T-helper 17 cell (primary cell): ENCODE results near the gene GP2. TPM values are rescaled to one million over a fixed set of nuclear protein-coding genes. Genes with fewer than 3 reads are reported as not detected.
"Not testable (repeated sequence)": the region's sequence is repeated elsewhere in the genome, so short reads cannot be mapped to it uniquely, and the experiment has no call there.

Experiments used
- ATAC-seq: fragments of 150-1000 bp; cut with Tn5 transposase; 2 replicates; pipeline ENCODE4 v1.10.0; 2021; ENCODE audit warnings: mild to moderate bottlenecking, moderate library complexity
- DNase-seq, 3 donors: peaks; one replicate each; pipeline versions ENCODE4 v3.0.0 to v3.0.0-alpha.2; 2020 to 2021
- H3K9me3 ChIP-seq: one replicate; pipeline ENCODE4 v1.7.0; 2013; ENCODE audit warnings: low read length, mild to moderate bottlenecking; ENCODE audit not compliant: control insufficient read depth, poor library complexity, severe bottlenecking
- H3K27ac Mint-ChIP-seq: one replicate; pipeline ENCODE4 v1.8.0; 2022; ENCODE audit warnings: mild to moderate bottlenecking, moderate library complexity, mixed read lengths
- H3K27me3 Mint-ChIP-seq: one replicate; pipeline ENCODE4 v1.8.0; 2022; ENCODE audit warnings: mixed read lengths
- H3K36me3 Mint-ChIP-seq: one replicate; pipeline ENCODE4 v1.8.0; 2022; ENCODE audit warnings: low read depth, mixed read lengths
- H3K4me1 Mint-ChIP-seq: one replicate; pipeline ENCODE4 v1.8.0; 2022; ENCODE audit warnings: mild to moderate bottlenecking, mixed read lengths
- H3K4me3 Mint-ChIP-seq: one replicate; pipeline ENCODE4 v1.8.0; 2022; ENCODE audit warnings: mild to moderate bottlenecking, moderate library complexity, mixed read lengths
- total RNA-seq, 4 donors: library from RNA in 2 of 4; stranded (reverse) in 2 of 4; gene quantifications; one replicate each; pipeline ENCODE4 v1.2.3 and lab custom pipeline; 2022 to 2026

The GP2 gene
- total RNA-seq, 2 donors from 2014 or later, result not detected

DNA sequence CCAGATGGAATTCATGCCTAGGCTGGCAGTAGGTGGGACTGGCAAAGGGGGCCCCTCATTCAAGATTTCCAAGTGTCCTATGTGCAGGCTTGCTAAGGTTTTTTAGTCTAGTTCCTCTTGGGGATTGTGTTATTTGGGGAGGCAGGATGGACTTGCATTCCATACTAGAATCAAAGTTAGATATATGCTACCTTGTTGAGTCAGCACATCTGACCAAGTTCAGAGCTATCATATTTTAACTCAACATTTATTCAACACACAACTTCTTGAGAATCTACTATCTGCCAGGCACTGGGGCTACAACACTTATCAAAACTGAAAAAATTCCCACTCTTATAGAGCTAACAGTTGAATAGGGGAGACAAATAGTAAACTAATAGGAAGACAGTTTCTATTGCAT, 6.7 kb downstream of the GP2 start:
- H3K36me3 Mint-ChIP-seq, result peaks cover 2% of the 10 kb centered on the region

DNA sequence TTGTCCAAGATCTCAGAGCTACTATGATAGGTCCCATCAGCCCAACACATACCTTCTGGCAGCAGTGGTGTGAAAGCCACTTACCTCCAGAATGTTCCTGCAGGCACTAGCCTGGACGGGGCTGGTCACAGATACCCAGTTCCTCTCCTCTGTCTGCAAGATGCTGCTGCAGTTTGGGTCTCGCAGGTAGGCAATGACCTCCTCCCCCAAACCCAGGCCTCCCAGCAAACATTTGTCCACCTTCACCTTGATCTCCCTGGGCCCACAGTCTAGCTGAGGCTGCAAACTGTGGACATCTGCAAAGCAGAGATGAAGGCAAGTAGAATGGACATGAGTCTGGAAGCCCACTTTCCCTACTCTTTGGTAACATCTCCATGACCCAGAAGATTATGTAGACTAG, 7.1 kb downstream of the GP2 start:
- DNase-seq, result no peak
- ATAC-seq, result no peak
- Mint-ChIP-seq H3K36me3 (peaks cover 2% of the 10 kb centered on the region), H3K27ac (no peak overlapping the region), H3K27me3 (peaks cover 7% of the 10 kb centered on the region), H3K4me3 (no peak overlapping the region), H3K4me1 (no peaks in the 10 kb centered on the region)
- no peaks in the 10 kb centered on the region for H3K9me3 ChIP-seq

More for the DNA sequence above, 6.7 kb downstream of the GP2 start:
- Mint-ChIP-seq H3K4me3 (no peak overlapping the region), H3K27me3 (peaks cover 7% of the 10 kb centered on the region), H3K27ac (no peak overlapping the region), H3K4me1 (no peaks in the 10 kb centered on the region)
- H3K9me3 ChIP-seq, result no peaks in the 10 kb centered on the region
- ATAC-seq (no peak), DNase-seq (no peak)

DNA sequence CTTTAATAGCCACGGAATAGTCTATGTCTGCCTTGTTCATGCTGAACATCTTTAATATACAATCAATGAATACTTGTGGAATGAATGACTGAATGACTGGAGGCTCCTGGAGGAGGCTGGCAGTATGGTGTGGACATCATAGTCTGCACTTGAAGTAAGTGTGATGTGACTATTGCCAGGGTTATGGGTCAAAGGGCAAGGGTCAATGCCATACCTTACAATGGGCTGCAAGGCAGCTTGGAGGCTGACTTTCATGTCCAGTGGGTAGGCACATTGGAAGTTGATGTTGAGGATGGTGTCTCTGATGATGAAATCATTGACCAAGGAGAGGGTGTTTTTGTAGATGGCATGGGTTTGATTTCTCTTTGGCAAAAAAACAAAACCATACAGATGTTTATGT, 7.9 kb downstream of the GP2 start:
- H3K27me3 Mint-ChIP-seq, result peaks cover 7% of the 10 kb centered on the region
- H3K9me3 ChIP-seq, result no peaks in the 10 kb centered on the region
- no peaks in the 10 kb centered on the region for H3K4me1 Mint-ChIP-seq
- peaks cover 2% of the 10 kb centered on the region for H3K36me3 Mint-ChIP-seq
- no peak overlapping the region for H3K27ac Mint-ChIP-seq
- ATAC-seq, result no peak
- no peak overlapping the region for H3K4me3 Mint-ChIP-seq
- no peak for DNase-seq

DNA sequence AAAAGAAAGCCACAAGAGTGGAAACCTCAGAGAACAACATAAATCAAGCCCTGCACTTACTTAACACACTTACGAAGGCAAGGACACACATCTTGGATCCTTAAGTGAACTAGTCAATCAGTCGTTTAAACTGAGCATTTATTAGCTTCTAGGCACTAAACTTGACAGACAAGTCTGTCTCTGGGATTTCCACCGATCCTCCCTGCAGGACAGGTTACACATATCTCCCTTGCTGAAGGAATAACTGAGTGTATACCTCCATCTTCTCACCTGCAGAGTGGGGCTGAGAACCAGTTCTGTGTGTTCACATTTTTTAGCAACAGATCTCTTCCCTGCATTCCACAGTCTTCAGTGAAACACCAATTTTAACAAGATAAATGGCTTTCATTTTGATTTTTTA, 8.9 kb downstream of the GP2 start:
- DNase-seq (no peak), ATAC-seq (no peak)
- H3K27ac Mint-ChIP-seq, result no peak overlapping the region
- peaks cover 7% of the 10 kb centered on the region for H3K27me3 Mint-ChIP-seq
- no peaks in the 10 kb centered on the region for H3K9me3 ChIP-seq
- H3K36me3 Mint-ChIP-seq, result peaks cover 2% of the 10 kb centered on the region
- H3K4me1 Mint-ChIP-seq, result no peaks in the 10 kb centered on the region
- no peak overlapping the region for H3K4me3 Mint-ChIP-seq

DNA sequence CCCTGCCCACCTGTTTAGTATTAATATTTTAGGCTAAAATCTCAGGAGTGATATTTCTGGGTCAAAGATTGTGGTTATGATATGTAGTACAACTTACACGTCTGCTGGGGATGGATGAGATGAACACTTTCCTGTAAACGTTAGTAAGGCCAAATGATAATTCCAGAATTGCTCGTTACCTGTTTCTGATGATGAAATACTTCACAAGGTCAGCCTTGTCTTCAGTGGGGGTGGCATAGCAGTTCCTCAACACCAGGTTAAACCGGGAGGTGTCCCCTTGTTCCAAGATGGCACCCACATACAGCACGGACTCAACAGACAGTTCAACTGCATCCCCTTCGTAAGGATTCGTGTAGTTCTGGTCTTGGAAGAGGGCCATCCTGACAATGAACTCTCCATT, 9.3 kb downstream of the GP2 start:
- Mint-ChIP-seq H3K27me3 (peaks cover 7% of the 10 kb centered on the region), H3K36me3 (peaks cover 2% of the 10 kb centered on the region), H3K4me1 (no peaks in the 10 kb centered on the region), H3K4me3 (no peak overlapping the region), H3K27ac (no peak overlapping the region)
- DNase-seq (no peak), ATAC-seq (no peak)
- no peaks in the 10 kb centered on the region for H3K9me3 ChIP-seq

DNA sequence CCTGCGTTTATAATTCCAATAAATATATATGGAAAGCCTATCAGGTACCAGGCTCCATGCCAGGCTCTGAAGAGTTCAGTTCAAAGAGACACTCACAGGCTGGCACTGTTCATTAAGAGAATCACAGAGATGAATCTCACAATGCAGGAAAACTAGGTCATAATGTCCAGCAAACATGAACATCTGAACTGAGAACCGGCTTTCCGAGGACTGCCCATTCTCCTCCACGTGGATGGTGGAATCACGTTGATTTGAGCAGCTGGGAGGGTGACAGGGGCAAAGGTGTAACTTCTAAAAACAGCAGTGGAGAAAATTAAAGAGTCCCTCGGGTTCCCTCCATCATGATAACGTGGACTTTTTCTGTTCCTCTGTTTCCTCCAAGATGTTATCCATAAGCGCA, 10.2 kb downstream of the GP2 start:
- ATAC-seq, result no peak
- H3K36me3 Mint-ChIP-seq, result peaks cover 2% of the 10 kb centered on the region
- no peak overlapping the region for H3K4me3 Mint-ChIP-seq
- no peaks in the 10 kb centered on the region for H3K9me3 ChIP-seq
- peaks cover 7% of the 10 kb centered on the region for H3K27me3 Mint-ChIP-seq
- H3K27ac Mint-ChIP-seq, result no peak overlapping the region
- H3K4me1 Mint-ChIP-seq, result no peaks in the 10 kb centered on the region
- DNase-seq, result no peak

DNA sequence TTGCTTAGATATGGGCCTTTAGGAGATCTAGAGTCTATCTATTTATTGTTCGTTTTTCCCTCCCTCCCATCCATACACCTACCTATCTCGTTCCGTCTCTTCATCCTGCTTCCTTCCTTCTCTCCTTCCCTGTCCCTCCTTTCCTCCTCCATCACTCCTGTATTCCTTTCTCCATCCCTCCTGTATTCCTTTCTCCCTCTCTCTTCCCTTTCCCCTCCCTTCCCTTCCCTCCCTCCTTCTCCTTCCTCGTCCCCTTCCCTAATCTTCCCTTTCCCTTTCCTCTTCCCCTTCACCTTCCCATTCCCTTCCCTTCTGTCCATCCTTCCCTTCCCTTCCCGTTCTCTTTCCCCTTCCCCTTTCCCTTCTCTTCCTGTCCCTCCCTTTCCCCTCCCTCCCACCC, 10.6 kb downstream of the GP2 start:
- Mint-ChIP-seq H3K4me3 (no peak overlapping the region), H3K27ac (no peak overlapping the region), H3K36me3 (peaks cover 2% of the 10 kb centered on the region), H3K27me3 (peaks cover 7% of the 10 kb centered on the region), H3K4me1 (no peaks in the 10 kb centered on the region)
- no peaks in the 10 kb centered on the region for H3K9me3 ChIP-seq
- ATAC-seq, result no peak
- no peak for DNase-seq

DNA sequence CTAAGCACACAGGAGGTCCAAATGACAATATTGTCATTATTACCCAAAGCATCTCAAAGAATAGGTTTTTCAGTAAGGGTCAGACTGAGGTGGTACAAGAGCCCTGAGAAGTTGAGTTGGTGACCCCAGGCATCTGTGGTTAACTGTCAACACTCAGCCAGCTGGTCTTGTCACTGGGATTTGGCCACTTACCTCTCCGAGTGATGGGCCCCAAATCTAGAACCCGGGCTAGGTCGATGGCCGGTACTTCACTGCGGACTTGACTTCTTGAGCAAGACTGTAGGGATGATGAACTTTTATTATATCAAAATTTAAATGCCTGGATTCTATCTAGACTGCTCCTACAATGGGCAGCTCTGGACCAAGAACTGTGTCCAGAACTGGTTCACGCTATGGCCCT, 11.5 kb downstream of the GP2 start:
- Mint-ChIP-seq H3K27ac (no peak overlapping the region), H3K4me1 (no peaks in the 10 kb centered on the region), H3K36me3 (peaks cover 2% of the 10 kb centered on the region), H3K27me3 (peaks cover 7% of the 10 kb centered on the region), H3K4me3 (no peak overlapping the region)
- no peak for ATAC-seq
- DNase-seq, result no peak
- H3K9me3 ChIP-seq, result no peaks in the 10 kb centered on the region

DNA sequence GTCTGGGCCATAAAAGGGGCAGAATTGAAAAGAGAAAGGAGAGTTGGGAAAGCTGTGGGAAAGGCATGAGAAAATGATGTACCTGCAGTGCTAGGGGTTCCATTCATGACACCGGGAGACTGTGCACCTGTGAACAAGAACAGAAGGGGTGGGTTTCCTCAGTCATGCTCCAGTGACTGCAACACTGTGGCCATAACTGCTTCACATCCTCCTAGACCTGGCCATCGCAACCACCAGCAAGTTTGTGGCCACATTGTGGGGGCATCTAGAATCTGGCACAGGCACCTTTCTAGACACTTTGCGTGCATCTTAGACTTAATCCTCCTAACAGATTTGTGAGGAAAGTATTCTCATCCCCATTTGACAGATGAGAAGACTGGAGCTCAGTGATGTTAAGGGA, 12.7 kb downstream of the GP2 start:
- DNase-seq (no peak), ATAC-seq (no peak)
- no peaks in the 10 kb centered on the region for H3K4me1 Mint-ChIP-seq
- H3K9me3 ChIP-seq, result no peaks in the 10 kb centered on the region
- peaks cover 2% of the 10 kb centered on the region for H3K36me3 Mint-ChIP-seq
- no peak overlapping the region for H3K27ac Mint-ChIP-seq
- no peak overlapping the region for H3K4me3 Mint-ChIP-seq
- H3K27me3 Mint-ChIP-seq, result peaks cover 7% of the 10 kb centered on the region

DNA sequence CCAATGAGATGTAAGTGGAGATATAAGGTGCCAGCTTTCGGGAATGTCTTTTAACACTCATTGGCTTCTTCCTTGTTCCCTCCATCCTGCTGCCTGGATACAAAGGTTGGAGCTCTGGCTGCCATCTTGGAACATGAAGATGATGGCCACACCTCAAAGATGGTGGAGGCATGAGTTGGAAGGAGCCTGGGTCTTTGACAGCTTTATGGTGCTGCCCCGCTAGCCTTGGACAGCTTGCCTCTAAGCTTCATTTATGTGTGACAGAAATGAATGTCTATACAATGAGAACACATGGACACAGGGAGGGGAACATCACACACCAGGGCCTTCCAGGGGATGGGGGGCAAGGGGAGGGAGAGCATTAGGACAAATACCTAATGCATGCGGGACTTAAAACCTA, 13.6 kb downstream of the GP2 start:
- H3K4me1 Mint-ChIP-seq, result no peaks in the 10 kb centered on the region
- H3K4me3 Mint-ChIP-seq, result no peak overlapping the region
- H3K36me3 Mint-ChIP-seq, result peaks cover 2% of the 10 kb centered on the region
- no peak overlapping the region for H3K27ac Mint-ChIP-seq
- ATAC-seq (no peak), DNase-seq (no peak)
- H3K27me3 Mint-ChIP-seq, result peaks cover 7% of the 10 kb centered on the region
- H3K9me3 ChIP-seq, result no peaks in the 10 kb centered on the region

DNA sequence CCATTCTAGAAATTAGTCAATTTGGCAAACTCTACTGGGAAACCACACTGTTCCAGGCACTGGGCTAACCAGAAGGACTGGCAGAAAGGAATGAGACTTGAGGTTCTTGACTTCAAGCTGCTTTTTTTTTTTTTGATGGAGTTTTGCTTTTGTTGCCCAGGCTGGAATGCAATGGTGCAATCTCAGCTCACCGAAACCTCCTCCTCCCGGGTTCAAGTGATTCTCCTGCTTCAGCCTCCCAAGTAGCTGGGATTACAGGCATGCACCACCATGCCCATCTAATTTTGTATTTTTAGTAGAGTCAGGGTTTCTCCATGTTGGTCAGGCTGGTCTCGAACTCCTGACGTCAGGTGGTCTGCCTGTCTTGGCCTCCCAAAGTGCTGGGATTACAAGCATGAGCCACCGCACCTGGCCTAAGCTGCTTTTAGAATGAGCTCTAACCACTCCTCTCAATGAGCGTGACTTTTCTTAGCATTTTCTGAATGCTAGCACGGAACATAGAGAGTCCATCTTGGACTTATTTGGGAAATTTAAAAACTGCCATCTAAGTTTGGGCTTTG, 14.7 kb downstream of the GP2 start:
- peaks cover 11% of the 10 kb centered on the region for H3K27me3 Mint-ChIP-seq
- not testable (repeated sequence) for H3K36me3 Mint-ChIP-seq, H3K4me1 Mint-ChIP-seq, H3K9me3 ChIP-seq, H3K4me3 Mint-ChIP-seq, H3K27ac Mint-ChIP-seq, DNase-seq, ATAC-seq

DNA sequence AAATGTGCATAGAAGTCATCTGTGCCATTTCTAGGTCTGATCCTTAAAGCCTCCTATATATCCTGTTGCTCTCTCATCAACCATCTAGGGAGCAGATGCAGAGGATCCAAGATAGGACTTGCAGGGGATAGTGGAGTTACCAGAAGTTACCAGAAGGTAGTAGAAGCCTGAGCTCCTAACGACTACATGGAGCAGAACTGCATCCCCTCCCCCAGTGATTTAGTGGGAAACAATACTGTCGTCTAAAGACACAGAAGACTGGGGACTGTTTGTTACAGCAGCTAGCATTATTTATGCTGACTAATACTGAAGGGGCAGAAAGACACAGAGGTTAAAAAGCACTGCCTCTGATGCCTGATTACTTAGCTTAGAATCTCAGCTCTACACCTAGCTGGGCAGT, 15.8 kb downstream of the GP2 start:
- no peaks in the 10 kb centered on the region for H3K4me1 Mint-ChIP-seq
- no peaks in the 10 kb centered on the region for H3K9me3 ChIP-seq
- H3K27me3 Mint-ChIP-seq, result peaks cover 13% of the 10 kb centered on the region
- no peak overlapping the region for H3K4me3 Mint-ChIP-seq
- no peak for DNase-seq
- ATAC-seq, result no peak
- H3K27ac Mint-ChIP-seq, result no peak overlapping the region
- H3K36me3 Mint-ChIP-seq, result no peaks in the 10 kb centered on the region

DNA sequence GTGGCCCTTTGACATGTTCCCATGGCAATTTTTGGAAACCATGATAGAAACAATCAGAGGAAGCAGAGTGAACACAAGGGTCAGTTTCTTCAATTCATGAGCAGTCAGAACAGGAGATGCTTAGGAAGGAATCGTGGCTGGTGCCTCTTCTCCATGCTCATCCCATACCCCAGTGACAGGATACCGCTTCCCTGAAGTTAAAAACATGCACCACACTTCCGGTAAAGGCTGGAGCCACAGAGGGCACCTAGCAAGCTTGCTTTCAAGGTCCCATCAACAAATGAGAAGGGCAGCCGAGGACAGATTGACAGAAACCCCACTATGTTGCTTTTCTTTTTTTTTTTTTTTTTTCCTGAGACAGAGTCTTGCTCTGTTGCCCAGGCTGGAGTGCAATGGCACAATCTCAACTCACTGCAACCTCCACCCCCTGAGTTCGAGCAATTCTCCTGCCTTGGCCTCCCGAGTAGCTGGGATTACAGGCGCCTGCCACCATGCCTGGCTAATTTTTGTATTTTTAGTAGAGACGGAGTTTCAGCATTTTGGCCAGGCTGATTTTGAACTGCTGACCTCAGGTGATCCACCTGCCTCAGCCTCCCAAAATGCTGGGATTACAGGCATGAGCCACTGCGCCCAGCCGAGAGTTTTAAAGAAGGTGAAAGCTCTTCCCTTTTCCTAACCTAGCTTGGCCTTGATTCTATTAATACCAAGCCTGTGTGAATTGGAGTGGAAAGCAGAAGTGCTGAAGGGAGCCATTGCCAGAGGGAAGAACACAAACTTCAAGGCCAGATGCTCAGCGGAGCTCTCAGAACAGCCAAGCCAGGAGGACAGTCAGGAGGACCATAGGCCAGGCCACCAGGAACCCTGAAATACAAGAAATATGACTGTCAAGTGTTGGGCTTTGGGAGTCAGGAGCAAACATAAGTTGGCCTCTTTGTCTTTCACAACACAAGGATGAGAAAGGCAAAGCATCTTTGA, 16.6 kb downstream of the GP2 start:
- Mint-ChIP-seq H3K4me1 (no peaks in the 10 kb centered on the region), H3K4me3 (no peak overlapping the region), H3K27me3 (peaks cover 17% of the 10 kb centered on the region), H3K27ac (no peak overlapping the region), H3K36me3 (no peaks in the 10 kb centered on the region)
- no peaks in the 10 kb centered on the region for H3K9me3 ChIP-seq
- no peak for ATAC-seq
- DNase-seq, result no peak

DNA sequence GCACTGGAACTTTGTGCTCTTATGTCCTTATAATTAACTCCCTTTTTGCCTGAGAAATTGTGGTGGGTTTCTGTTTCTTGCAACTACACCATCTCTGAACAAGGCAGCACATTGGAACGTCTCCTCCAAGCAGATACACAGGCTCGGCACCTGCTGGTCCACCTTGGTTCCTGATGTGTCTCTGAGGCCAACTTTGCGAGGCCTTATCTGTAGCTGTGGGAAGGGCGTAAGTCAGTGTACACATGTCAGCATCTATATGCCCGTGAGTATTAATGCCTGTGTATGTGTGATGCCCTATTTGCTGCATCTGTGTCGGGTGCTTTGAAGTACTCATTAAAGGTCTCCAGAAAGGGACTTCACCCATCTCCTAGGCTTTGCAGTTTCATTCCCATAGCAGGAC, 17.5 kb downstream of the GP2 start:
- DNase-seq (no peak), ATAC-seq (no peak)
- no peaks in the 10 kb centered on the region for H3K4me1 Mint-ChIP-seq
- H3K27me3 Mint-ChIP-seq, result peaks cover 17% of the 10 kb centered on the region
- H3K27ac Mint-ChIP-seq, result no peak overlapping the region
- no peak overlapping the region for H3K4me3 Mint-ChIP-seq
- no peaks in the 10 kb centered on the region for H3K9me3 ChIP-seq
- no peaks in the 10 kb centered on the region for H3K36me3 Mint-ChIP-seq
